ENCODE data around the gene SNAP23.

Gene SNAP23

DNA sequence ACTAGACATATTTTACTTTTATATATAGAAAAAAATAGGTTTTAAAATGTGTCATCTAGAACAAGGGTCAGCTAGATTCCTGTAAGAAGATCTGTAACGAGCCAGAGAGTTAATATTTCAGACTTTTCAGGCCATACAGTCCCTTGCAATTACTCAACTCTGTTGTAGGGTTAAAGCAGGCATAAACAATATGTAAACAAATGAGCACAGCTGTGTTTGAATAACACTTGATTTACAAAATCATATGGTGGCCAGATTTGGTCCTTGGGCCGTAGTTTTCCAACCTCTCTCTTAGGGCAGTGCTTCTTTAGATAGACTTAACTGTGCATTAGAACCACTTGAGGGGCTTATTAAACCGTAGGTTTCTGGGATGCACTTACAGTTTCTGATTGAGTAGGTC is 33.5 kb downstream of the SNAP23 start:
- Histone ChIP-seq H3K4me1 (ENCODE audit: insufficient read depth, low read length, severe bottlenecking) (no peaks in the 10 kb centered on the region), H4K20me1 (ENCODE audit: insufficient read depth, low read length) (no peaks in the 10 kb centered on the region), H3K9me2 (ENCODE audit: low read depth, low read length) (no peaks in the 10 kb centered on the region), H3K79me2 (ENCODE audit: insufficient read depth, low read length) (no peaks in the 10 kb centered on the region), H3K27ac (ENCODE audit: low read depth, low read length, poor library complexity, severe bottlenecking) (no peak overlapping the region), H3F3A (ENCODE audit: insufficient read depth, low read length) (no peaks in the 10 kb centered on the region; the same call in 1 of the 2 replicates), H3K9me3 (ENCODE audit: low read length) (no peaks in the 10 kb centered on the region), H3K9ac (ENCODE audit: low read length) (no peak overlapping the region), H3K4me2 (ENCODE audit: low read length) (no peak overlapping the region), H2AFZ (ENCODE audit: low read length) (no peak overlapping the region), H3K4me3 (ENCODE audit: low read depth, low read length, poor library complexity, severe bottlenecking) (no peak overlapping the region), H3K27me3 (ENCODE audit: insufficient read depth, low read length) (no peaks in the 10 kb centered on the region), H3K36me3 (ENCODE audit: insufficient read depth, low read length) (peaks cover 55% of the 10 kb centered on the region)
- TF ChIP-seq, protein P1, sequence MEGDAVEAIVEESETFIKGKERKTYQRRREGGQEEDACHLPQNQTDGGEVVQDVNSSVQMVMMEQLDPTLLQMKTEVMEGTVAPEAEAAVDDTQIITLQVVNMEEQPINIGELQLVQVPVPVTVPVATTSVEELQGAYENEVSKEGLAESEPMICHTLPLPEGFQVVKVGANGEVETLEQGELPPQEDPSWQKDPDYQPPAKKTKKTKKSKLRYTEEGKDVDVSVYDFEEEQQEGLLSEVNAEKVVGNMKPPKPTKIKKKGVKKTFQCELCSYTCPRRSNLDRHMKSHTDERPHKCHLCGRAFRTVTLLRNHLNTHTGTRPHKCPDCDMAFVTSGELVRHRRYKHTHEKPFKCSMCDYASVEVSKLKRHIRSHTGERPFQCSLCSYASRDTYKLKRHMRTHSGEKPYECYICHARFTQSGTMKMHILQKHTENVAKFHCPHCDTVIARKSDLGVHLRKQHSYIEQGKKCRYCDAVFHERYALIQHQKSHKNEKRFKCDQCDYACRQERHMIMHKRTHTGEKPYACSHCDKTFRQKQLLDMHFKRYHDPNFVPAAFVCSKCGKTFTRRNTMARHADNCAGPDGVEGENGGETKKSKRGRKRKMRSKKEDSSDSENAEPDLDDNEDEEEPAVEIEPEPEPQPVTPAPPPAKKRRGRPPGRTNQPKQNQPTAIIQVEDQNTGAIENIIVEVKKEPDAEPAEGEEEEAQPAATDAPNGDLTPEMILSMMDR (IDR thresholded peaks at IDR 0.05; ENCODE audit: low read length) = no peak
- TF ChIP-seq EZH2 (IDR thresholded peaks at IDR 0.05; ENCODE audit: borderline replicate concordance, low read length) = no peak

DNA sequence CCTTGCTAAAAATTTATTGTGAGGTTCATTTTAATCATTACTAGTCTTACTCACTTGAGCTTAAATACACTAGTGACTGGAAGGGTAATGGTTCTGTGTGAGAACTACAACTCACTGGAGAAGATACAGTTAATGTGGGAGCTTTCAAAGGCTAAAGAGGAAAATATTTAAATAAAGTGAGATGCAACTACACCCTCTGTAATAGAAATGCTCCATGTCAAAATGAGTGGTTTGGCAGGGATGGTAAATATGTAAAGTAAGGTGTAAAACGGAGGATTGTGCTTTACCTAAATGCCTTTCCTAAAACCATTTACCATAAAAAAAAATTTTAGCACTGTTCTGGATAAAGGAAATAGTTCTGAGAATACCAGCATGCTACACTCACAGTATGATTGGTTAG is 37.8 kb downstream of the SNAP23 start:
- Histone ChIP-seq H3K27ac (ENCODE audit: low read depth, low read length, poor library complexity, severe bottlenecking) (no peak overlapping the region), H3K9ac (ENCODE audit: low read length) (no peak overlapping the region), H3K9me2 (ENCODE audit: low read depth, low read length) (no peaks in the 10 kb centered on the region), H3K79me2 (ENCODE audit: insufficient read depth, low read length) (no peaks in the 10 kb centered on the region), H3K27me3 (ENCODE audit: insufficient read depth, low read length) (no peaks in the 10 kb centered on the region), H3K4me3 (ENCODE audit: low read depth, low read length, poor library complexity, severe bottlenecking) (no peak overlapping the region), H3K4me1 (ENCODE audit: insufficient read depth, low read length, severe bottlenecking) (no peaks in the 10 kb centered on the region), H3K9me3 (ENCODE audit: low read length) (no peaks in the 10 kb centered on the region), H3K36me3 (ENCODE audit: insufficient read depth, low read length) (peaks cover 74% of the 10 kb centered on the region), H4K20me1 (ENCODE audit: insufficient read depth, low read length) (no peaks in the 10 kb centered on the region), H2AFZ (ENCODE audit: low read length) (no peak overlapping the region), H3F3A (ENCODE audit: insufficient read depth, low read length) (no peaks in the 10 kb centered on the region), H3K4me2 (ENCODE audit: low read length) (no peak overlapping the region)
- TF ChIP-seq, protein P1 (IDR thresholded peaks at IDR 0.05; ENCODE audit: low read length) = no peak
- no peak for TF ChIP-seq EZH2 (IDR thresholded peaks at IDR 0.05; ENCODE audit: borderline replicate concordance, low read length)

DNA sequence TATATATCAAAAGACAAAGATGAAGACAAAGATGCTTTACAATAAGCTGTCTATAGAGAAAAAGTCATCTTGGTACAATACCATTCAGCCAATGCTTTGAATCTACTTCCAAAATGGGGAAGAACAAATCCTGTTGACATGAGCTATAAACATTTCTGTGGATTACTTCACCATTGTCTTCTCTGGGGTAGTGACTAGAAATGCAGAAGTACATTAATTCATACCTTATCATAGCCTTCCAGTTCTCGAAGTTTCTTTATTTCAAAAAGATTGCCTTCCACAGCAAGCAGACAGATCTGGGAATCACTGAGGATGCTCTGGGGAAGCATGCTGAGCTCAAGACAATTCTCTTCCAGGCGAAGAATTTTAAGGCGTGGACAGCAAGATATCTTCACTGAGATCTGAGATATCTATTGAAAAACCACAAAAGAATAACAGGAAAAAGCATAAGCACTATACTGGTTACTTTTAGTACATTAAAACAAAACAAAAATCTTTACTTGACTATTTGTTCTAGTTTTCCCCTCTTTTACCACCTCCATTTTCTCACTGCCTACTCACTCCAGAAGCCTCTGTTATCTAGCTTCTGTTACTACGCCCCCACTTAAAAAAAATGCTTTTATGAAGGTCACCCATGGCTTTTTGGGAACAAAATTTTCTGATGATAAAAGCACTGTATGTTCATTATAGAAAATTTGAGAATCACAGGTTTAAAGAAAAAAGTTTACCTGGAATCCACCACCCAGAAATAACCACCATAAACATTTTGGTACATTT is 49.6 kb downstream of the SNAP23 start:
- Histone ChIP-seq H3F3A (ENCODE audit: insufficient read depth, low read length) (no peaks in the 10 kb centered on the region), H3K27me3 (ENCODE audit: insufficient read depth, low read length) (no peaks in the 10 kb centered on the region), H3K4me2 (ENCODE audit: low read length) (no peak overlapping the region; the same call in 1 of the 2 replicates), H3K4me1 (ENCODE audit: insufficient read depth, low read length, severe bottlenecking) (peaks cover 29% of the 10 kb centered on the region), H3K79me2 (ENCODE audit: insufficient read depth, low read length) (peaks cover 18% of the 10 kb centered on the region), H3K36me3 (ENCODE audit: insufficient read depth, low read length) (peaks cover 59% of the 10 kb centered on the region), H3K9ac (ENCODE audit: low read length) (no peak overlapping the region; the same call in 1 of the 2 replicates), H3K4me3 (ENCODE audit: low read depth, low read length, poor library complexity, severe bottlenecking) (no peak overlapping the region), H3K27ac (ENCODE audit: low read depth, low read length, poor library complexity, severe bottlenecking) (no peak overlapping the region), H3K9me3 (ENCODE audit: low read length) (no peaks in the 10 kb centered on the region), H4K20me1 (ENCODE audit: insufficient read depth, low read length) (no peaks in the 10 kb centered on the region), H2AFZ (ENCODE audit: low read length) (no peak overlapping the region), H3K9me2 (ENCODE audit: low read depth, low read length) (no peaks in the 10 kb centered on the region)
- no peak for TF ChIP-seq EZH2 (IDR thresholded peaks at IDR 0.05; ENCODE audit: borderline replicate concordance, low read length)
- TF ChIP-seq, protein P1 (IDR thresholded peaks at IDR 0.05; ENCODE audit: low read length) = no peak
